ENCODE measurements around the gene C2.
"Not testable (repeated sequence)": the region's sequence is repeated elsewhere in the genome, so short reads cannot be mapped to it uniquely, and the experiment has no call there.

Gene C2

DNA sequence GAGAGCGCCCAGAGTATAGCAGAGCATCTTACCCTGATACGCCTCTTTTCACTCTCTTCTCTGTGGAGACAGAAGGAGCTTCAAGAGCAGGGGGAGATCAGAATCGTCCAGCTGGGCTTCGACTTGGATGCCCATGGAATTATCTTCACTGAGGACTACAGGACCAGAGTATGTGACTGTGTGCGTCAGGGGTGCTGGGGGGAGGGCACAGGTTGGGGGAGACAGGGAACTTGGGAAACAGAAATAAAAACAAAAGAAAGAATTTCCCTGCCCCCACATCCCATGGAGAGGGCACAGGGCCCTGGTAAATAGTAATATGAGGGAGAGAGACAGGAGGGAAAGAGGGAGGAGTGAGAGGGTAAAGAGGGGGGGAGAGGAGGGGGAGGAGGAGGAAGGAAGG lies 51.3 kb downstream of the C2 start:
- no peak for DNase-seq (ENCODE audit: low spot score)

DNA sequence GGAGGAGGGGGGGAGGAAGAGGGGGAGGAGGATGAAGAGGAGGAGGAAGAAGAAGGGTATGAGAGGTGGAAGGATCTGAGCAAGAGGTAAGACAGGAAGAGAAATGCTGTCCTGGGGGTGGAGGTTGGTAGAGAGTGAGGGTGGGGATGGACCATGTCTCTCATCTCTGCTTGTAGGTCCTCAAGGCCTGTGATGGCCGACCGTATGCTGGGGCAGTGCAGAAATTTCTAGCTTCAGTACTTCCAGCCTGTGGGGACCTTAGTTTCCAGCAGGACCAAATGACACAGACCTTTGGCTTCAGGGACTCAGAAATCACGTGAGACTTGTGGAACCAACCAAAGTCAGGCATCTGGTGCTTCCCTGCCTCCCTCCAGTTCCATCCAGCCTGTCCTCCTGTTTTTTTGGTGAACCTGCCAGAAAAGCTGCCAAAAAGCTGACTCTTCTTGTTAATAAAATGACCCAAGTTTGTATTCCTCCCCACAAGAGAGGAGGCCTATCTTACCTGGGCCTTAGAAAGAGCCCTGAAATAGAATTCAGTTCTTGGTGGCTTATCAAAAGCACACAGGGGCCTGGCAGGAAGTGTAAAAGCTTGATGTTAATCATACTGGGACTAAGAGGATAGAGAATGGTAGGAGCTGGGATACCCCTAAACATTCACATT lies 51.9 kb downstream of the C2 start:
- no peak for DNase-seq (ENCODE audit: low spot score)

DNA sequence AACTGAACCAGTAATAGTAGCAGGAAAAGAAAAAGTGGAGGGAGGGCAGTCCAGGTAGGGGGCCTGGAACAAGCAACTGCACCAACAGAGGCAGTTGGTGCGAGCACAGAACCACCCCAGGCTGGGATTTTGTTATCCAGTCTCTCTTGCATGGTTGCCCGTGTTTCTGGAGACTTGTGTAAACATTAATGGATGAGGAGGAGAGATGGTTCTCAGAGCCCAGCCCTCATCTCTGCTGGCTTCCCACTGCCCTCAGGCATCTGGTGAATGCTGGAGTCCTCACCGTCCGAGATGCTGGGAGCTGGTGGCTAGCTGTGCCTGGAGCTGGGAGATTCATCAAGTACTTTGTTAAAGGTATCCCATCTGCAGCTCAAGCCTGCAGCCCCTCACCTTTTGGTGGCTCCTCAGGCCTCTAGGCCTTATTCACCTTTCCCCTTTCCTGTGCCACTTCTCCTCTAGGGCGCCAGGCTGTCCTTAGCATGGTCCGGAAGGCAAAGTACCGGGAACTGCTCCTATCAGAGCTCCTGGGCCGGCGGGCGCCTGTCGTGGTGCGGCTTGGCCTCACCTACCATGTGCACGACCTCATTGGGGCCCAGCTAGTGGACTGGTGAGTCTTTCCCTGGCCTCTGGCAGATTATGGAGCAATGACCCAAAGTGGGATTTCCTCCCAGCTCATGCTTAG lies 52.8 kb downstream of the C2 start:
- not testable (repeated sequence) for DNase-seq (ENCODE audit: low spot score)

DNA sequence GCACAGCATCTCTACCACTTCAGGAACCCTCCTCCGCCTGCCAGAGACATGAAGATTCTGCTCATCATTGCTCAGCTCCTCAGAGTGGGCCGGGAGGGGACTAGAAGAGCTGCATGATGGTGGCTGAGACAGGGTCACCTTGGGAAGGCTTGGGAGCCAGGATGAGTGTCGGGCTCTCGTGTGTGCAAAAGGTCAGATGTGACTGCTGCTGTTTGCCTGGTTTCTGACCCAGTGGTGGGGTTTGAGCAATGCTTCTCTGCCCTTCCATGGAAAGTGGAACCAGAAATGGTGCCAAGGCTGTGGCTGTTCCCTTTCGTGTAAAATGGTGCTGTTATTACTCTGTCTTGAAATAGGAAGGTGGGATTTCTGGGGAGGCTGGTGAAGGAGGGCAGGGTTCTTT lies 53.5 kb downstream of the C2 start:
- DNase-seq (ENCODE audit: low spot score) = not testable (repeated sequence)

DNA sequence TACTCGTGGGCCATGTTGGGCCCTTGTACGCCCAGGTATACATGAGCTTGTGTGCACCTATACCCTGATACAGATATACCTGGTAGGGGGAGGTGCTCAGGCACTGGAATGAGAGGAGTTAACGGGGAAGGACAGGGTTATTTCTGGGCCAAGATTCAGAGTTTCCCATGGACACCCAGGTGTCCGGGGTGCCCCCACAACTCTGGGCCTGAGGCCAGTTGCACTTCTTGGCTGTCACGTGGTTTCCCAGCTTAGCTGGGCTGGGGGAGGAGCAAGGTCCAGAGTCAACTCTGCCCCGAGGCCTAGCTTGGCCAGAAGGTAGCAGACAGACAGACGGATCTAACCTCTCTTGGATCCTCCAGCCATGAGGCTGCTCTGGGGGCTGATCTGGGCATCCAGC lies 54.2 kb downstream of the C2 start, which contains the start of gene C4A:
Gene C4A (plus strand): TSS at position 314 of the 400 bp plus-strand sequence. CDS start 51 bp downstream, at position 365.
- not testable (repeated sequence) for DNase-seq (ENCODE audit: low spot score)

DNA sequence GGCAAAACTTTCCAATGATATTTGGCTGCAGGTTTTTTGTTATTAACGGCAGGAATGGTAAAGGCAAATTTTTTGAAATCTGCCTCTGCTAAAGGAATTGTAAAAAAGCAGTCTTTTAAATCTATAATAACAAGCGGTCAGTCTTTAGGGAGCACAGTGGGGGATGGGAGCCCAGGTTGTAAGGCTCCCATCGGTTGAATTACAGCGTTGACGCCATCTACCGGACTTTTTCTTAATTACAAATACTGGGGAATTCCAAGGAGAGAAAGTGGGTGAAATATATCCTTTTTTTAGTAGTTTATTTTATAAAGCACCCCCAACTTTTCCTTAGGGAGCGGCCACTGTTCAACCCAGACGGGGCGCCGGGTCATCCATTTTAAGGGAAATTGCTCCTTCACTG lies 61.8 kb downstream of the C2 start:
- not testable (repeated sequence) for DNase-seq (ENCODE audit: low spot score)

DNA sequence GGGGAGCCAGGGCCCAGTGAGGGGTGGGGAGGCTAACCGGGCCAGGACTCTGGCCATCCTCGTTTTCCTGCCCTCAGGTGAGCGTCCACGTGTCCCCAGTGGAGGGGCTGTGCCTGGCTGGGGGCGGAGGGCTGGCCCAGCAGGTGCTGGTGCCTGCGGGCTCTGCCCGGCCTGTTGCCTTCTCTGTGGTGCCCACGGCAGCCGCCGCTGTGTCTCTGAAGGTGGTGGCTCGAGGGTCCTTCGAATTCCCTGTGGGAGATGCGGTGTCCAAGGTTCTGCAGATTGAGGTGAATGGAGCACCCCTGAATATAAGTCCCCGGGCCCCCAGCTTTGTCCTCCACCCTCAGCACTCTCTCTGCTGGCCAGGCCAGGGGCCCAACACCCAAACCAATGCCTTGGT lies 66.9 kb downstream of the C2 start:
- not testable (repeated sequence) for DNase-seq (ENCODE audit: low spot score)
